Activated T-cell treated with anti-CD3 and anti-CD28 coated beads, Interleukin-2, amount 50 U/mL, for 1 hour (primary cell): Measurements from ENCODE around the gene IMPDH2.
"Not testable (repeated sequence)": the region's sequence is repeated elsewhere in the genome, so short reads cannot be mapped to it uniquely, and the experiment has no call there.

Experiments used
- DNase-seq: peaks from one replicate; pipeline ENCODE4 v3.0.0-alpha.2; 2020

The IMPDH2 gene

GRCh38 chr3:49021213-49021812, 7.9 kb downstream of the IMPDH2 start:
- DNase-seq = peak; percentile 98

GRCh38 chr3:49020330-49021212, 8.6 kb downstream of the IMPDH2 start:
- peak; percentile 43 for DNase-seq

GRCh38 chr3:49019941-49020329, 9.3 kb downstream of the IMPDH2 start:
- no peak for DNase-seq

- DNase-seq = no peak
These were observed 10.5 kb downstream of the IMPDH2 start for GRCh38 chr3:49018707-49019006.

- DNase-seq = peak; percentile 69
These were observed 11.1 kb downstream of the IMPDH2 start, which contains the start of gene DALRD3 for GRCh38 chr3:49017971-49018706. Gene DALRD3 (minus strand): TSS chr3:49018580. CDS start chr3:49018564, 16 bp downstream.

- DNase-seq = no peak
These were observed 11.8 kb downstream of the IMPDH2 start for GRCh38 chr3:49017229-49017970.

- no peak for DNase-seq
These were observed 12.6 kb downstream of the IMPDH2 start for GRCh38 chr3:49016414-49017228.

GRCh38 chr3:49015765-49016164, 13.4 kb downstream of the IMPDH2 start:
- DNase-seq = no peak

- DNase-seq = no peak
These were observed 14.1 kb downstream of the IMPDH2 start for GRCh38 chr3:49015072-49015471.

- DNase-seq = peak; percentile 63
These were observed 15.2 kb downstream of the IMPDH2 start for GRCh38 chr3:49013738-49014660.

- no peak for DNase-seq
These were observed 16.0 kb downstream of the IMPDH2 start for GRCh38 chr3:49013113-49013737.

GRCh38 chr3:49012441-49013017, 16.7 kb downstream of the IMPDH2 start:
- no peak for DNase-seq

GRCh38 chr3:49009396-49009795, 19.8 kb downstream of the IMPDH2 start:
- no peak for DNase-seq

- DNase-seq = not testable (repeated sequence)
These were observed 20.6 kb downstream of the IMPDH2 start for GRCh38 chr3:49008627-49009026.

GRCh38 chr3:49007771-49008528, 21.2 kb downstream of the IMPDH2 start:
- DNase-seq = peak; percentile 89

GRCh38 chr3:49007068-49007770, 22.0 kb downstream of the IMPDH2 start, which contains the start of gene WDR6:
Gene WDR6 (plus strand): TSS chr3:49007391. CDS start chr3:49007432, 41 bp downstream.
- DNase-seq = peak; percentile 95

- DNase-seq = no peak
These were observed 22.7 kb downstream of the IMPDH2 start for GRCh38 chr3:49006408-49007067.

- no peak for DNase-seq
These were observed 23.2 kb downstream of the IMPDH2 start for GRCh38 chr3:49005998-49006397.
